Activated CD4-positive, alpha-beta T cell treated with anti-CD3 and anti-CD28 coated beads, Interleukin-2, Interleukin-6, amounts not matched to agents 100 ng/mL and 50 ng/mL, durations not matched to agents 16 hours and 8 hours (primary cell): ENCODE data around the gene UBASH3A.
A peak's percentile ranks its signal among the peaks of the same experiment; 100 is the strongest.

ENCODE experiments used
- DNase-seq: peaks from one replicate; pipeline ENCODE4 v3.0.0-alpha.2; 2020

The UBASH3A gene

GRCh38 chr21:42403611-42404231 lies at the start of gene UBASH3A:
Gene UBASH3A, plus strand, starts transcription at chr21:42403902. Its CDS starts 44 bp downstream, at chr21:42403946.
- peak; percentile 72 for DNase-seq

- no peak for DNase-seq
Measured at GRCh38 chr21:42356046-42356445, 47.7 kb upstream of the UBASH3A start.

- no peak for DNase-seq
Measured at GRCh38 chr21:42356650-42357049, 47.1 kb upstream of the UBASH3A start.

- no peak for DNase-seq
Measured at GRCh38 chr21:42357307-42357706, 46.4 kb upstream of the UBASH3A start.

GRCh38 chr21:42358261-42358660 lies 45.4 kb upstream of the UBASH3A start:
- DNase-seq: no peak

GRCh38 chr21:42358937-42359336 lies 44.8 kb upstream of the UBASH3A start:
- DNase-seq: no peak

- DNase-seq: peak; percentile 28
Measured at GRCh38 chr21:42360317-42360716, 43.4 kb upstream of the UBASH3A start.

GRCh38 chr21:42361286-42361685 lies 42.4 kb upstream of the UBASH3A start:
- no peak for DNase-seq

- no peak for DNase-seq
Measured at GRCh38 chr21:42362198-42362597, 41.5 kb upstream of the UBASH3A start.

- DNase-seq: no peak
Measured at GRCh38 chr21:42362700-42363099, 41.0 kb upstream of the UBASH3A start.

- DNase-seq: no peak
Measured at GRCh38 chr21:42363312-42363711, 40.4 kb upstream of the UBASH3A start.

GRCh38 chr21:42364304-42364865 lies 39.3 kb upstream of the UBASH3A start:
- no peak for DNase-seq

GRCh38 chr21:42365770-42366169 lies 37.9 kb upstream of the UBASH3A start:
- no peak for DNase-seq

GRCh38 chr21:42366292-42367010 lies 37.3 kb upstream of the UBASH3A start, which contains the start of gene TFF1:
Gene TFF1, minus strand, starts transcription at chr21:42366535. Its CDS starts 40 bp downstream, at chr21:42366495.
- no peak for DNase-seq

- no peak for DNase-seq
Measured at GRCh38 chr21:42367367-42368165, 36.1 kb upstream of the UBASH3A start.

GRCh38 chr21:42369821-42370220 lies 33.9 kb upstream of the UBASH3A start:
- DNase-seq: no peak

- no peak for DNase-seq
Measured at GRCh38 chr21:42370894-42371654, 32.6 kb upstream of the UBASH3A start.

- DNase-seq: peak; percentile 39
Measured at GRCh38 chr21:42373196-42373907, 30.4 kb upstream of the UBASH3A start.

- DNase-seq: no peak
Measured at GRCh38 chr21:42373908-42374455, 29.7 kb upstream of the UBASH3A start.

GRCh38 chr21:42374457-42374856 lies 29.2 kb upstream of the UBASH3A start:
- no peak for DNase-seq

GRCh38 chr21:42374864-42375499 lies 28.7 kb upstream of the UBASH3A start:
- no peak for DNase-seq
